Endothelial cell of umbilical vein (primary cell): ENCODE results near the gene PLK5. TPM values are rescaled to one million over a fixed set of nuclear protein-coding genes. Genes with fewer than 3 reads are reported as not detected.

ENCODE experiments used
- Bru-seq: library from RNA; stranded (reverse); fragments of 400-500 nt; gene quantifications from one replicate; lab custom pipeline; 2021; lab: Mats Ljungman, UMichigan
- BruChase-seq, 2 experiments: library from RNA; stranded (reverse); fragments of 400-500 nt; gene quantifications; one replicate each; lab custom pipeline; 2021; lab: Mats Ljungman, UMichigan
- BruUV-seq: library from RNA; stranded (reverse); fragments of 400-500 nt; replicated peaks from 2 replicates; lab custom pipeline; 2021; lab: Mats Ljungman, UMichigan
- CTCF ChIA-PET: fragments of 300-600, 350-600 bp; sonication (Branson Sonifier 250); formaldehyde crosslinking; loops from one replicate; lab custom pipeline; 2021; ENCODE audit warnings: antibody characterized with exemption, inconsistent platforms; lab: Charles Lee
- POLR2A ChIA-PET: fragments of 300-600, 350-600 bp; sonication (Branson Sonifier 250); formaldehyde crosslinking; loops from one replicate; lab custom pipeline; 2021; ENCODE audit warnings: antibody characterized with exemption, inconsistent platforms; lab: Charles Lee
- DNase-seq: peaks from one replicate; pipeline ENCODE4 v3.0.0-alpha.2; 2011; ENCODE audit warnings: low read depth, low spot score
- FAIRE-seq: peaks from 2 replicates; lab custom pipeline; 2011; peaks lifted over from hg19 to GRCh38; lab: Jason Lieb, UNC
- H2AFZ ChIP-seq: 2 replicates; pipeline ENCODE4 v1.6.0; 2012; ENCODE audit warnings: low read depth, low read length, control low read depth, inconsistent platforms
- H3K27ac ChIP-seq: 2 replicates; pipeline ENCODE4 v1.5.1; 2011; ENCODE audit warnings: low read depth, mild to moderate bottlenecking, control low read depth, low read length, moderate library complexity; ENCODE audit not compliant: insufficient read depth
- H3K27me3 ChIP-seq, 2 experiments: 2 replicates each; pipeline versions ENCODE4 v1.6.0 to v1.6.1; 2011; ENCODE audit warnings: low read length in 2 of 2, mixed read lengths in 1 of 2; ENCODE audit not compliant: control insufficient read depth in 2 of 2, insufficient read depth in 2 of 2
- H3K36me3 ChIP-seq, 2 experiments: 2 replicates in 1 of 2; 3 replicates in 1 of 2; pipeline ENCODE4 v1.5.1; 2011; ENCODE audit warnings: low read length in 2 of 2, mild to moderate bottlenecking in 1 of 2, moderate library complexity in 1 of 2; ENCODE audit not compliant: control insufficient read depth in 2 of 2, insufficient read depth in 2 of 2; ENCODE audit errors: extremely low read depth in 1 of 2
- H3K4me1 ChIP-seq: 3 replicates; pipeline ENCODE4 v1.5.1; 2011; ENCODE audit warnings: mild to moderate bottlenecking, low read length; ENCODE audit not compliant: control insufficient read depth, insufficient read depth; ENCODE audit errors: extremely low read depth
- H3K4me2 ChIP-seq: 2 replicates; pipeline ENCODE4 v1.6.1; 2011; ENCODE audit warnings: low read length, control low read depth, mixed read lengths; ENCODE audit not compliant: insufficient read depth
- H3K4me3 ChIP-seq, 3 experiments: fragments of 200-600 bp in 1 of 3; sonication (generic), shearing (Covaris generic) in 1 of 3; replicated peaks in 1 of 3; 2 replicates each; pipeline ENCODE4 v1.5.1; 2011 to 2016; ENCODE audit warnings: control low read depth in 3 of 3, low read length in 3 of 3, mild to moderate bottlenecking in 2 of 3, inconsistent platforms in 1 of 3, low read depth in 1 of 3, moderate library complexity in 1 of 3; ENCODE audit not compliant: insufficient read depth in 1 of 3
- H3K79me2 ChIP-seq: 2 replicates; pipeline ENCODE4 v1.6.0; 2012; ENCODE audit warnings: low read length, inconsistent platforms; ENCODE audit not compliant: control insufficient read depth, insufficient read depth
- H3K9ac ChIP-seq: replicated peaks from 2 replicates; pipeline ENCODE3; 2011; ENCODE audit warnings: low read length, control low read depth; ENCODE audit not compliant: insufficient read depth; ENCODE audit errors: extremely low read depth
- H3K9me1 ChIP-seq: replicated peaks from 3 replicates; pipeline ENCODE4 v1.6.0; 2011; ENCODE audit warnings: mild to moderate bottlenecking, low read length; ENCODE audit not compliant: control insufficient read depth, insufficient read depth; ENCODE audit errors: extremely low read depth
- H3K9me3 ChIP-seq: replicated peaks from 2 replicates; pipeline ENCODE4 v1.5.1; 2012; ENCODE audit warnings: low read length, inconsistent platforms; ENCODE audit not compliant: control insufficient read depth, insufficient read depth
- H4K20me1 ChIP-seq: replicated peaks from 2 replicates; pipeline ENCODE3; 2011; ENCODE audit warnings: mild to moderate bottlenecking, low read length; ENCODE audit not compliant: control insufficient read depth, insufficient read depth; ENCODE audit errors: extremely low read depth
- EZH2 ChIP-seq: IDR thresholded peaks from 2 replicates; pipeline ENCODE4 v1.6.1; 2012; ENCODE audit warnings: borderline replicate concordance, low read depth, mild to moderate bottlenecking, moderate library complexity, low read length, inconsistent platforms; ENCODE audit not compliant: severe bottlenecking
- FOS ChIP-seq: IDR thresholded peaks from 2 replicates; pipeline ENCODE4 v1.6.1; 2011; ENCODE audit warnings: mild to moderate bottlenecking, low read length, moderate library complexity, borderline replicate concordance; ENCODE audit not compliant: insufficient read depth
- GATA2 ChIP-seq: IDR thresholded peaks from 2 replicates; pipeline ENCODE4 v1.7.0; 2011; ENCODE audit warnings: low read depth, mild to moderate bottlenecking, moderate library complexity, mixed read lengths, low read length; ENCODE audit not compliant: insufficient read length, insufficient read depth
- JUN ChIP-seq: IDR thresholded peaks from 2 replicates; pipeline ENCODE4 v1.6.1; 2011; ENCODE audit warnings: borderline replicate concordance, low read depth; ENCODE audit not compliant: insufficient read length, insufficient read depth
- MYC ChIP-seq: IDR thresholded peaks from one replicate; pipeline ENCODE4 v1.6.1; 2011; ENCODE audit warnings: mild to moderate bottlenecking, low read depth, low read length
- POLR2A ChIP-seq: IDR thresholded peaks from 2 replicates; pipeline ENCODE4 v1.6.1; 2012; ENCODE audit warnings: low read depth, mild to moderate bottlenecking, control low read depth, low read length
- POLR2AphosphoS5 ChIP-seq: IDR thresholded peaks from 2 replicates; pipeline ENCODE4 v1.6.1; 2012; ENCODE audit warnings: low read depth, mild to moderate bottlenecking, control low read depth, low read length, moderate library complexity; ENCODE audit not compliant: insufficient read depth
- dilution Hi-C: fragments of 300-500 bp; cut with MboI; formaldehyde crosslinking; loops from one replicate; pipeline ENCODE4 v1.15.0; 2019; ENCODE audit warnings: low sequenced_read_pairs; ENCODE audit not compliant: extremely low pct_ligation_motif_present
- intact Hi-C: fragments of 100-400 bp; cut with micrococcal nuclease; formaldehyde crosslinking; loops from one replicate; pipeline ENCODE4 v1.10.0; 2022
- long read RNA-seq: library from polyadenylated mRNA; stranded (forward); transcript quantifications from one replicate; pipeline ENCODE4 v2.0.0, GENCODE V29; 2021
- polyA minus RNA-seq, 3 experiments: library from RNA; depleted of rRNA, polyadenylated mRNA; stranded (reverse); fragments of >200 nt; gene quantifications; 1 replicate in 1 of 3; 2 replicates in 2 of 3; pipeline ENCODE4 v1.2.3, GENCODE V29; 2011
- polyA plus RNA-seq, 4 experiments: library from polyadenylated mRNA; depleted of rRNA in 3 of 4; stranded (reverse) in 3 of 4; unstranded in 1 of 4; fragments of >200 nt; gene quantifications; 2 replicates each; pipeline versions ENCODE4 v1.2.1 to v1.2.3, GENCODE V29; 2011 to 2012; ENCODE audit warnings: missing spikeins in 1 of 4
- total RNA-seq: library from RNA; stranded (reverse); gene quantifications from 2 replicates; pipeline ENCODE4 v1.2.3, GENCODE V29; 2021
- TF ChIP-seq, protein P1 (sequence below), 2 donors: IDR thresholded peaks; 1 replicate in 1 of 2; 2 replicates in 1 of 2; pipeline ENCODE4 v1.5.1; 2011; ENCODE audit warnings: low read length in 2 of 2, mild to moderate bottlenecking in 2 of 2, moderate library complexity in 2 of 2, control low read depth in 1 of 2, inconsistent platforms in 1 of 2, low read depth in 1 of 2; ENCODE audit not compliant: insufficient read depth in 1 of 2; ENCODE audit errors: extremely low read depth in 1 of 2
- TF ChIP-seq, protein P2 (sequence below): IDR thresholded peaks from 2 replicates; pipeline ENCODE4 v1.6.1; 2011; ENCODE audit not compliant: insufficient read depth, insufficient read length

Gene PLK5, protein sequence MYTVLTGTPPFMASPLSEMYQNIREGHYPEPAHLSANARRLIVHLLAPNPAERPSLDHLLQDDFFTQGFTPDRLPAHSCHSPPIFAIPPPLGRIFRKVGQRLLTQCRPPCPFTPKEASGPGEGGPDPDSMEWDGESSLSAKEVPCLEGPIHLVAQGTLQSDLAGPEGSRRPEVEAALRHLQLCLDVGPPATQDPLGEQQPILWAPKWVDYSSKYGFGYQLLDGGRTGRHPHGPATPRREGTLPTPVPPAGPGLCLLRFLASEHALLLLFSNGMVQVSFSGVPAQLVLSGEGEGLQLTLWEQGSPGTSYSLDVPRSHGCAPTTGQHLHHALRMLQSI
- total RNA-seq, result not detected in 2 replicates
- not detected in 2 replicates for polyA plus RNA-seq
- polyA plus RNA-seq (2011; cell fraction: cytosol; rRNA removed), result not detected in 2 replicates
- 0.07 TPM in 1 of 2 replicates, not detected in the other for polyA plus RNA-seq (2011; cell fraction: nucleus; rRNA removed)
- polyA plus RNA-seq (2012), result 0.19 TPM in 1 of 2 replicates, not detected in the other
- not detected in 2 replicates for polyA minus RNA-seq
- polyA minus RNA-seq (2011; cell fraction: cytosol; rRNA and poly(A)+ RNA removed), result not detected
- polyA minus RNA-seq (2011; cell fraction: nucleus; rRNA and poly(A)+ RNA removed), result not detected in 2 replicates
- not detected for Bru-seq, nascent RNA
- BruChase-seq, experiment 1, labeled RNA remaining after a 6-hour chase, result not detected
- not detected for BruChase-seq, experiment 2, labeled RNA remaining after a 2-hour chase
- long read RNA-seq, result 0 reads

DNA sequence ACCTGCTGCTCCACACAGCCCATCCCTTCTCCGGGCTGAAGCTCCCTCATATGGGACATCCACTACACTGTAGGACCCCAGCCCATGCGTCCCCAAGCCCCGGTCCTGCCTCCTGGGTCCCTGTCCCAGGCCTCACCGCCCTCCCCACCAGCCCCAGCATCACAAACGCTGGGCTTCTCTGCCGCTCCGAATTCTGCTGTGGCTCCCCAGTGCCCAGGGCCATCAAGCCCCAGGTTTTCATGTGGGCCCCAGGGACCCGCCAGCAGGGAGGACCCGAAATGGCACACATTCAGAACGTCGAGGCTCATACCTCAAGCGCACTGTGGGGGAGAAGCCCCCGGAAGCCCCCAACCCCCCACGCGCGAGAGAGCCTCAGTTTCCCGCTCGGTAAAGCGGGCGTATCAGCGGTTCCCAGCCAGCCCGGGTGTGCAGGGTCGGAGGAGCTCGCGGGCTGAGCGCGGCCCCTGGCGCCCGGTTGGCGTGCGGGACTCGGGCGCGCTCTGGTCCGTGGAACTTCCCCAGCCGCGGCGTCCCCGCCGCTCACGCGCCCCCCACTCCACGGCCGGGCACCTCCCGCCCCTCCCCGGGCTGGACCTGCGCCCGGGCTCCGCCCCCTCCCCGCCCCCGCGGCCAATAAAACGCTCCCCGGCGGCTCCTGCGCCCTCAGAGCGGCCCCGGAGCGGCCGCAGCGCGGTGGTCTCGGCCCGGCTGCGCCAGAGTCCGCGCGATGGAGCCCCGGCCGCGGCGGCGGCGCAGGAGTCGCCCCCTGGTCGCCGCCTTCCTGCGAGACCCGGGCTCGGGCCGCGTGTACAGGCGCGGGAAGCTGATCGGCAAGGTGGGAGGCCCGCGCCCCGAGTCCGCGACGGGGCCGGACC, at the start of gene PLK5:
PLK5 (plus strand) TSS at position 666 of the 875 bp plus-strand sequence. CDS start 2,920 bp downstream, outside the sequence.
- Histone ChIP-seq H3K79me2 (no peaks in the 10 kb centered on the region), H3K4me1 (no peaks in the 10 kb centered on the region), H3K27ac (no peak within 1 kb of the TSS), H3K9me3 (no peaks in the 10 kb centered on the region), H3K9ac (no peak within 1 kb of the TSS), H3K36me3 (no peaks in the 10 kb centered on the region), H3K9me1 (no peaks in the 10 kb centered on the region), H3K27me3 (peaks cover 9 to 12% of the 10 kb centered on the region in 2 experiments), H3K4me3 (no peak within 1 kb of the TSS), H3K4me2 (no peak within 1 kb of the TSS), H2AFZ (no peak within 1 kb of the TSS), H4K20me1 (no peaks in the 10 kb centered on the region)
- BruUV-seq, result no TSS peak
- intact Hi-C loops, result no loop called here
- TF ChIP-seq GATA2 (no peak), EZH2 (no peak), JUN (no peak), MYC (no peak), FOS (no peak), POLR2A (no peak), POLR2AphosphoS5 (no peak)
- TF ChIP-seq, protein P1, sequence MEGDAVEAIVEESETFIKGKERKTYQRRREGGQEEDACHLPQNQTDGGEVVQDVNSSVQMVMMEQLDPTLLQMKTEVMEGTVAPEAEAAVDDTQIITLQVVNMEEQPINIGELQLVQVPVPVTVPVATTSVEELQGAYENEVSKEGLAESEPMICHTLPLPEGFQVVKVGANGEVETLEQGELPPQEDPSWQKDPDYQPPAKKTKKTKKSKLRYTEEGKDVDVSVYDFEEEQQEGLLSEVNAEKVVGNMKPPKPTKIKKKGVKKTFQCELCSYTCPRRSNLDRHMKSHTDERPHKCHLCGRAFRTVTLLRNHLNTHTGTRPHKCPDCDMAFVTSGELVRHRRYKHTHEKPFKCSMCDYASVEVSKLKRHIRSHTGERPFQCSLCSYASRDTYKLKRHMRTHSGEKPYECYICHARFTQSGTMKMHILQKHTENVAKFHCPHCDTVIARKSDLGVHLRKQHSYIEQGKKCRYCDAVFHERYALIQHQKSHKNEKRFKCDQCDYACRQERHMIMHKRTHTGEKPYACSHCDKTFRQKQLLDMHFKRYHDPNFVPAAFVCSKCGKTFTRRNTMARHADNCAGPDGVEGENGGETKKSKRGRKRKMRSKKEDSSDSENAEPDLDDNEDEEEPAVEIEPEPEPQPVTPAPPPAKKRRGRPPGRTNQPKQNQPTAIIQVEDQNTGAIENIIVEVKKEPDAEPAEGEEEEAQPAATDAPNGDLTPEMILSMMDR (IDR thresholded peaks at IDR 0.05; ENCODE audit: extremely low read depth in 1 of 2, insufficient read depth in 1 of 2, low read depth in 1 of 2, low read length in 2 of 2), result no peak
- TF ChIP-seq, protein P2, sequence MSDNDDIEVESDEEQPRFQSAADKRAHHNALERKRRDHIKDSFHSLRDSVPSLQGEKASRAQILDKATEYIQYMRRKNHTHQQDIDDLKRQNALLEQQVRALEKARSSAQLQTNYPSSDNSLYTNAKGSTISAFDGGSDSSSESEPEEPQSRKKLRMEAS, result no peak
- FAIRE-seq (no peak), DNase-seq (no peak)
- CTCF ChIA-PET, result interaction anchor here (1.5 kb wide), 1 partner anchor 79 kb away, joined by 4 read pairs; no protein-coding TSS in a partner anchor
- dilution Hi-C loops, result no loop called here
- POLR2A ChIA-PET, result no interaction called here
